HEK293T (cell line): ENCODE data around the gene SLC18A2.
A peak's percentile ranks its signal among the peaks of the same experiment; 100 is the strongest.

Source experiments
- CTCF ChIA-PET: fragments of 350-600 bp; formaldehyde crosslinking; extraction: SDS; loops from one replicate; lab custom pipeline; 2021; ENCODE audit warnings: antibody characterized with exemption, inconsistent platforms; lab: Yijun Ruan, JAX
- POLR2A ChIA-PET: fragments of 350-600 bp; formaldehyde crosslinking; extraction: SDS; loops from one replicate; lab custom pipeline; 2020; ENCODE audit warnings: antibody characterized with exemption, inconsistent platforms; lab: Yijun Ruan, JAX
- DNase-seq: peaks from one replicate; pipeline ENCODE4 v3.0.0; 2012; ENCODE audit warnings: mixed read lengths; ENCODE audit errors: extremely low spot score
- ARNT ChIP-seq: fragments of 450-650 bp; IDR thresholded peaks from 2 replicates; pipeline ENCODE4 v1.6.1; 2017; ENCODE audit warnings: mild to moderate bottlenecking
- BHLHE40 ChIP-seq: fragments of 450-650 bp; IDR thresholded peaks from 2 replicates; pipeline ENCODE4 v1.6.1; 2016; ENCODE audit warnings: mild to moderate bottlenecking, moderate library complexity, borderline replicate concordance
- CTBP1 ChIP-seq: fragments of 450-650 bp; IDR thresholded peaks from 2 replicates; pipeline ENCODE4 v1.6.1; 2016; ENCODE audit warnings: borderline replicate concordance
- ELF4 ChIP-seq: fragments of 450-650 bp; IDR thresholded peaks from 2 replicates; pipeline ENCODE4 v1.6.1; 2017; ENCODE audit warnings: antibody characterized with exemption
- FOXA1 ChIP-seq: fragments of 450-650 bp; IDR thresholded peaks from 2 replicates; pipeline ENCODE4 v1.6.1; 2016; ENCODE audit warnings: mild to moderate bottlenecking
- FOXK2 ChIP-seq: fragments of 450-650 bp; IDR thresholded peaks from 2 replicates; pipeline ENCODE4 v1.6.1; 2016; ENCODE audit warnings: mild to moderate bottlenecking
- FOXM1 ChIP-seq: fragments of 450-650 bp; IDR thresholded peaks from 2 replicates; pipeline ENCODE4 v1.6.1; 2017; ENCODE audit warnings: mild to moderate bottlenecking, borderline replicate concordance
- HDGF ChIP-seq: fragments of 450-650 bp; IDR thresholded peaks from 2 replicates; pipeline ENCODE4 v1.6.1; 2017; ENCODE audit warnings: antibody characterized with exemption, borderline replicate concordance
- L3MBTL2 ChIP-seq: fragments of 450-650 bp; conservative IDR thresholded peaks from 2 replicates; pipeline ENCODE4 v1.6.1; 2016; ENCODE audit warnings: mild to moderate bottlenecking
- LEF1 ChIP-seq: fragments of 450-650 bp; IDR thresholded peaks from 2 replicates; pipeline ENCODE4 v1.6.1; 2017; ENCODE audit warnings: mild to moderate bottlenecking, borderline replicate concordance
- NFRKB ChIP-seq: fragments of 450-650 bp; IDR thresholded peaks from 2 replicates; pipeline ENCODE4 v1.6.1; 2016; ENCODE audit warnings: mild to moderate bottlenecking, moderate library complexity
- SP1 ChIP-seq: fragments of 450-650 bp; IDR thresholded peaks from 2 replicates; pipeline ENCODE4 v1.6.1; 2017
- SUZ12 ChIP-seq: fragments of 450-650 bp; IDR thresholded peaks from 2 replicates; pipeline ENCODE4 v1.6.1; 2016; ENCODE audit warnings: mild to moderate bottlenecking
- TARDBP ChIP-seq: fragments of 450-650 bp; IDR thresholded peaks from 2 replicates; pipeline ENCODE4 v1.6.1; 2016
- ZNF384 ChIP-seq: fragments of 450-650 bp; IDR thresholded peaks from 2 replicates; pipeline ENCODE4 v1.6.1; 2016
- TF ChIP-seq, protein P1 (sequence below): fragments of 450-650 bp; IDR thresholded peaks from 2 replicates; pipeline ENCODE4 v1.6.1; 2016

SLC18A2 gene

DNA sequence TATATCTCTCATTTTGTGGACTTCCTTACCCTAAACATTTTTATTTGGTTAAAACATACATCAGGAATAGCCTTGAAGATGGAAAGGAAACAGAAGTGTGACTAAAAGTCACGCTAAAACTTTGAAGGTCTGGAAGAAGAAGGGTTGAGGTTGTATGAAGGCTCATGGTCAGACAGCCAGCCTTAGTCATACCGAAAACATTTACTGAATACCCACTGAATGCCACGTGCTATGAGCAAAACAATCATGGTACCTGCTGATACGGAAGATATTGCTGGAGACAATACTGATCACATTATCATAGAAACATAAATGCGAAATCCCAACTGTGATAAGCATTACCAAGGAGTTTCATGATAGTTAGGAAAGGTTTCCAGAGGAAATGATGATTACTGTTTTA, 70.3 kb downstream of the SLC18A2 start:
- TF ChIP-seq FOXM1 (no peak), TARDBP (no peak), BHLHE40 (no peak), ELF4 (no peak), HDGF (no peak), ZNF384 (no peak), NFRKB (no peak)
- TF ChIP-seq, protein P1, sequence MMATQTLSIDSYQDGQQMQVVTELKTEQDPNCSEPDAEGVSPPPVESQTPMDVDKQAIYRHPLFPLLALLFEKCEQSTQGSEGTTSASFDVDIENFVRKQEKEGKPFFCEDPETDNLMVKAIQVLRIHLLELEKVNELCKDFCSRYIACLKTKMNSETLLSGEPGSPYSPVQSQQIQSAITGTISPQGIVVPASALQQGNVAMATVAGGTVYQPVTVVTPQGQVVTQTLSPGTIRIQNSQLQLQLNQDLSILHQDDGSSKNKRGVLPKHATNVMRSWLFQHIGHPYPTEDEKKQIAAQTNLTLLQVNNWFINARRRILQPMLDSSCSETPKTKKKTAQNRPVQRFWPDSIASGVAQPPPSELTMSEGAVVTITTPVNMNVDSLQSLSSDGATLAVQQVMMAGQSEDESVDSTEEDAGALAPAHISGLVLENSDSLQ = no peak
- ChIA-PET POLR2A (no interaction called here), CTCF (no interaction called here)
- no peak for DNase-seq

DNA sequence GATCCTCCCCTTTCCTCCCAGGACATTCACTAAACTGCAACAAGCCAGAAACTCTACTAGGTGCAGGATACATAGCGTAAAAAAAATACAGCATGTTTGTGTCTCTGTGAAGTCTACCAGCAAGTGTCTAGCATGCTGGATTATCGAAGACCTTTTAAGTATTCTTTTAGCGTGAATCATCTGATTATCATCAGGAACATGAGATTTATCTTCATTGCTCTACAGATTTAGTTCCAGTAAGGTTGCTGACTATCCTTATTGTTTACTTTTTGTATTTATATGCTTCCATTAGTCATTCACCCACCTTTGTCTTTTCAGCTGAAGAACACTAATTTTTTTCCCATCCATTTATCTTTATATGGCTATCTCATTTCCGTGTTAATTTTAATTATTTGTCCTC, 71.5 kb downstream of the SLC18A2 start:
- TF ChIP-seq ARNT (no peak), ZNF384 (no peak), FOXM1 (no peak), L3MBTL2 (no peak), FOXK2 (no peak), CTBP1 (no peak), ELF4 (no peak), HDGF (no peak), LEF1 (no peak), SUZ12 (no peak), FOXA1 (no peak), TARDBP (no peak)
- TF ChIP-seq, protein P1 = no peak
- ChIA-PET CTCF (no interaction called here), POLR2A (no interaction called here)
- no peak for DNase-seq

DNA sequence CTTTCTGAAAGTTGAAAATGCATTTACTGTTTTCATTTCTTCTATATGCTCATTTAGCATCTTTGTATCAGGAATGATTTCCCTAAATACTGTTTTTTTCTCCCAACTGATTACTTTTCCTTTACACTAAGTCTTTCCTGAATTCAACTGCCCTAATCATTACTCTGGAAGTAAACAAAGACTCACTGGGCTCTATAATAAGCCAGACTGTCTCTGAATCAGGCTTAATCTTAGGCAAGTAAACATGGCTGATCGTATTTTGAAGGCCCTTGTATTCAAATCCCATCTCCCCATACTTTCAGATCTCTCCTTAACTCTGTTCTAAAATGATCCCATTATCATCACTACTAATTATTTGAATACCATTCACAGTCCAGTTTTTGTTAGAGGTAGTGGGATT, 72.7 kb downstream of the SLC18A2 start:
- ChIA-PET CTCF (no interaction called here), POLR2A (no interaction called here)
- TF ChIP-seq ELF4 (no peak), CTBP1 (no peak), TARDBP (no peak)
- no peak for DNase-seq

DNA sequence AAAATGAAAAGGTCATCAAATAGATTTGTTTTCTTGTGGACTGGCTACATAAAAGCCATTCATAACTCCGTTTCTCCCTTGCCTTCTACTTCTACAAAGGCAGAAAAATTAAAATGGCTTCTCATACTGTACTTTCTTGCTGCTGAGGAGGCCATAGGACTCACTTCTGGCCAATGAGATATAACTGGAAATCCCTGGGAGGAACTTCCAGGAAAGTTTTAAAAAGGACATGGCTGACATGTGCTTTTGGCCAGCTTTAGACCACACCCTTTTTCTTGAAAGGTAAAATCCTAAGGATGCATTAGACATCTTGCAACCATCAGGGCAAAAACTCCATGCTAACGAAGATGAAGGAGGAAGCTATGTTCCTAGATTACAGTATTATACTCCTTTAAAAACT, 75.8 kb downstream of the SLC18A2 start:
- ChIA-PET CTCF (no interaction called here), POLR2A (no interaction called here)
- DNase-seq = no peak
- TF ChIP-seq SP1 = no peak
- no peak for TF ChIP-seq ELF4
- TF ChIP-seq CTBP1 = no peak
- no peak for TF ChIP-seq FOXK2
- TF ChIP-seq, protein P1 = no peak
- TF ChIP-seq TARDBP = no peak
- no peak for TF ChIP-seq BHLHE40
- TF ChIP-seq FOXM1 = no peak
- TF ChIP-seq NFRKB = no peak

DNA sequence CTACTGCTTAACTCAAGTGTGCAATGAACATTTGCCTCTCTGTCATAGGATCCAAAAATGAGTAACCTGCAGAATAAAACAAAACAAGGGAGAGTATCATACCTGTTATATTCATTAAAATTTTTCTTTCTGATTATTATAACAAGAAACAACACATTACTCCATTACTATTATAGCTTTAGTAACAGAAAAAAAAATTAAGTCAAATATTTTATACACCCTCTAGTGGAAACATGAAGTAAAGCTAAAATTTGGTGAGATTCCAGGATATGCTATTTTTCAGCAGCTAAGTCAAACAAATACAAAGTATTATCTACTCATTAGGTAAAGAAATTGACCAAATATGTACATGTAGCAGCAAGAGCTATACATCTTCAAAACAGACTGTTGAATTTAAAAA, 78.0 kb downstream of the SLC18A2 start:
- TF ChIP-seq NFRKB = no peak
- no peak for TF ChIP-seq FOXM1
- no peak for TF ChIP-seq SP1
- no peak for TF ChIP-seq FOXA1
- TF ChIP-seq ZNF384 = no peak
- TF ChIP-seq TARDBP = no peak
- TF ChIP-seq ELF4 = no peak
- TF ChIP-seq CTBP1 = no peak
- no peak for TF ChIP-seq L3MBTL2
- TF ChIP-seq LEF1 = no peak
- TF ChIP-seq ARNT = no peak
- TF ChIP-seq FOXK2 = no peak
- no peak for TF ChIP-seq HDGF
- TF ChIP-seq, protein P1 = no peak
- ChIA-PET CTCF (interaction anchor here (0.6 to 3.8 kb wide), 11 partner anchors 24 to 690 kb away, joined by 3 to 46 read pairs (median 3); no protein-coding TSS in a partner anchor), POLR2A (no interaction called here)
- DNase-seq = no peak

DNA sequence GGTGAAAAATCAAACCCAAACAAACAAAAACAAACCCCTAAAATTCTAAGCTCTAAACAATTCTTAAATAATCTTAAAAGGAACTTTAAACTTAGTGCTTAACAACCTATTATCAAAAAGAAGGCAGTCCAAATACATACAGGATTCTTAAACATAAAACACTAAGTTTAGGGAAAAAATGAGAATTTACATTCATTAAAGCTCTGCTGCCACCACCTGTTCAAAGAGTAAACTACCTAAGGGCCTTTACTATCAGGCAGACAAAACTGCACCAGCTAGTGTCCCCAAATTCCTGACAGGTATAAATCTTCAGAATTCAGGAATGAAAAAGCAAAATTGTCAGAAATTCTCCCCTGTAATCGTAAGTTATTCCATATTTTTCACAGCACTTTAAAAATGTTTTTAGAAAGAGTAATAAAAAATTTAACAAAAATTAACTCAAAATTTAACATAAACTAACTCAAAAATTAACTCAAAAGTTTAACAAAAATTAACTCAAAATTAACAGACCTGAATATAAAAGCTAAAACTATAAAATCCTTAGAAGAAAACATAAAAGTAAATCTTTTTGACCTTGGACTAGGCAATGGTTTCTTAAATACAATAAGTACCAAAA, 79.2 kb downstream of the SLC18A2 start:
- POLR2A ChIA-PET = interaction anchor here (1.0 kb wide), 1 partner anchor 103 kb away, joined by 4 read pairs; no protein-coding TSS in a partner anchor
- peak; percentile 39 for DNase-seq
- TF ChIP-seq ARNT = no peak
- TF ChIP-seq, protein P1 = peak; percentile 43
- CTCF ChIA-PET = interaction anchor here (0.6 to 3.8 kb wide), 10 partner anchors 9 to 662 kb away, joined by 3 to 46 read pairs (median 4); no protein-coding TSS in a partner anchor
